SK-N-DZ (cell line): Measurements from ENCODE around the gene CNTLN.
"Not testable (repeated sequence)": the region's sequence is repeated elsewhere in the genome, so short reads cannot be mapped to it uniquely, and the experiment has no call there.

Experiments
- DNase-seq: peaks from one replicate; pipeline ENCODE4 v3.0.0-alpha.2; 2015; ENCODE audit warnings: low spot score
- small RNA-seq, 2 experiments: library from RNA; depleted of rRNA; stranded (forward); fragments of <200 nt; gene quantifications; one replicate each; pipeline ENCODE3, GENCODE V24; 2014

CNTLN gene

GRCh38 chr9:17509151-17509550, 374.3 kb downstream of the CNTLN start:
- DNase-seq: no peak

DNA sequence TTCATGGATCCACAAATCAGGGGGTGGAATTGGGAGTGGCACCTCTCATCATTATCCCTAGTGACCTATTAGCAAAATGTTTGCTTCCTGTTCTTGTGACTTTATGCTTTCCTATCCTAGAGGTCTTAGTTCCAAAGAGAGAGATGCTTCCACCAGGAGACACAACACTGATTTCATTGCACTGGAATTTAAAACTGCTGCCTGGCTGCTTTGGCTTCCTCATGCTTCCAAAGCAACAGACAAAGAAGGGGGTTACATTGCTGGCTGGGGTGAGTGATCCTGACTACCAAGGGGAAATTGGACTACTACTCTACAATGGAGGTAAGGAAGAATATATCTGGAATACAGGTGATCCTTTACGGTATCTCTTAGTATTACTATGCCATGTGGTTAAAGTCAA, 374.9 kb downstream of the CNTLN start:
- no peak for DNase-seq

DNA sequence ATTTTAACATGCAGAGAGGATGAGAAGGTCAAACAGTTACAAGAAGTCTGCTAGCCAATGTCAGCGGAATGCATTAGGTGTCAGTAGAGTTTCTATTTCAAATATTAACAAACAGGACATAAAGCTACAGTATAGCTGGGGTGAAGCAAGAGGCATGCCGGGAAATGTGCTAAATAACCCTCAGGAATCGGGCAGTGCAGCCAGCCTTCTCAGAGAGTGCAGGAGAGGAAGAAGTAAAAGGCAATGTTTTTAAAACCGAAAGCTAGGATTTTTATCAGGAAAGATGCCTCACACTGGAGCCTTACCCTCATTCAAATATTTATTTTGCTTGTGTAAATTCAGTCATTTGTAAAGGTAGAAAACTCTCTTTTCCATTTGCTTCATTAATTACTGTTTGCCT, 384.9 kb downstream of the CNTLN start:
- no peak for DNase-seq

- no peak for DNase-seq
Observed at GRCh38 chr9:17520268-17521064, 385.6 kb downstream of the CNTLN start.

GRCh38 chr9:17521100-17521855, 386.4 kb downstream of the CNTLN start:
- DNase-seq: no peak

DNA sequence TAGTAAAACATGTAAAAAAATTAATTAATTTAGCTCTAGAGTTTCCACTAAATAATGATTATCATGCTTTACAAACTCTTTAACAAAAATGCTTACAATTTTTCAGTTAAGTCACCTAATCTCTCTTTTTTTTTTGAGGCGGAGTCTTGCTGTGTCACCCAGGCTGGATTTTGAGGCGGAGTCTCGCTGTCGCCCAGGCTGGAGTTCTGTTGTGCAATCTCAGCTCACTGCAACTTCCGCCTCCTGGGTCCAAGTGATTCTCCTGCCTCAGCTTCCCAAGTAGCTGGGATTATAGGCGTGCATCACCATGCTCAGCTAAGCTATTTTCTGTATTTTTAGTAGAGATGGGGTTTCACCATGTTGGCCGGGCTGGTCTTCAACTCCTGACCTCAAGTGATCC, 391.9 kb downstream of the CNTLN start:
- not testable (repeated sequence) for DNase-seq

DNA sequence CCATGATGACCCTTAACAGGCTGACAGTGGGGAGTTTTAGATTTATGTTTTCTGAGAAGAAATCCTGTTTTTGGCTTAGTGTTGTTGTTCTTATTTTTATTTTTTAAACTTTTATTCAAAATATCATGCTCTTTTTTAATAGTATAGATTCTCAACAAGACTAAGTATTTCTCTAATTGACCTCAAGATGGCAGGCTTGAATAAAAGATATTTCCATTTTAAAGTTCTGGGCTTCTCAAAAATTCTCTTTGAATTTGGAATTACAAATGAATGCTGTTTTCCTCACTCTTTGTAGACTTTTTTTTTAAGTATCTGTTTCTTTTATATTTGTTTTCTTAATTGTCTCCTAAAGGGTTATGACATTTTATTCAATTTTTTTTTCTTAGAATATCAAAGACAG, 394.0 kb downstream of the CNTLN start:
- no peak for DNase-seq

GRCh38 chr9:17531642-17532254, 396.9 kb downstream of the CNTLN start:
- peak; percentile 32 for DNase-seq

- no peak for DNase-seq
Observed at GRCh38 chr9:17532461-17532860, 397.6 kb downstream of the CNTLN start.

GRCh38 chr9:17535176-17535575, 400.3 kb downstream of the CNTLN start:
- no peak for DNase-seq

- no peak for DNase-seq
Observed at GRCh38 chr9:17536027-17536426, 401.2 kb downstream of the CNTLN start.

DNA sequence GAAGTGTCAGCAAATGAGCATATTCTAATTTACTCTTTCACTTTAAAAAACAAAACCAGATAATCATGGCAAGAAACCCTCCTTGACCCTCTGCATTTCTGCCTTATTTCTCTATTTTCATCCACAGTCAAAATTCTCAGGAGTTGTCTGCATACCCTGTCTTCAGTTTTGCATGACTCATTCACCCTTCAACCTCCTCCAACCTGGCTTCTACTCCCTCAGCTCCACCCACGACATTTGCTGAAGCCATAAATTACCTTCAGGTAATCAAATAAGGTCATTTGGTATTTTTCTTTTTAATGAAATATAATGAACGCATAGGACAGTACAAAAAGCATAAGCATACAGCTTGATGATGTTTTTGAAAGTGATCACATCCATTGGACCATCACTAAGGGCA, 416.2 kb downstream of the CNTLN start:
- DNase-seq: no peak

Small RNA genes within 50 kb of the gene (small RNA-seq; reads per million reads assigned to genes)
- gene RPS29P33: 0 reads per million in 2 experiments
